HG03108 (cell line): ENCODE data around the gene GDI2.
"Not testable (repeated sequence)": the region's sequence is repeated elsewhere in the genome, so short reads cannot be mapped to it uniquely, and the experiment has no call there.

Experiments
- ATAC-seq: cut with Tn5 transposase; IDR thresholded peaks from one replicate; pipeline ENCODE4 v1.9.1; 2021; ENCODE audit warnings: moderate library complexity; ENCODE audit not compliant: unreplicated experiment

Gene GDI2

GRCh38 chr10:5813341-5814109, at the start of gene GDI2:
Gene GDI2 (minus strand): TSS chr10:5813434. CDS start chr10:5813258, 176 bp downstream.
- peak; percentile 74 for ATAC-seq

DNA sequence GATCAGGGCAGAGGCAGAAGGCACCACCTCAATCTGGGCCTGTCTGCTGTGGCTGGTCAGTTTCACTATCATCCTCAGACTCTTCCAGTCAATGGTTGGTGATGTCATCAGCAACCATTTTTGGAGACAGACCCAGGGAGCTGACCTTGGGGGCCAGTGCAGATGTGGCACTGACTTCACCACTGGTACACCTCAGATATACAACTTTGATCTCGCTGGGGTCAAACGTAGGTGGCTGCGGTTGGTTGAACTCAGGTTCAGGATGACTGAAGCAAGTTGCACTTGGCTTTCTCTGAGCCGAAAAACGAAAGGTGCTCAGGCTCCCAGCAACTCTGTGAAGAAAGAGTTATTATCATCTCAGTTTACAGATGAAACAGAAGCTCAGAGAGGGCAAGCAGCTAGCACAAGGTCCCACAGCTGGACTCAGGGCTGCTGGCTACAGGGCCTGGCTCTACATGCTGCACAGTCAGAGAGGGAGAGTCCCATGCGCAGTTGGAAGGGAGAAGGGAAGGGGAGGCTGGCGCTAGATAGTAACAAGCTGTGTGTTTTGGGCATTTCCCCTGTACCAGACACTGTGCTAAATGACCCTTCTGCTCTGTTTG, 49.2 kb upstream of the GDI2 start:
- ATAC-seq, result peak; percentile 95

DNA sequence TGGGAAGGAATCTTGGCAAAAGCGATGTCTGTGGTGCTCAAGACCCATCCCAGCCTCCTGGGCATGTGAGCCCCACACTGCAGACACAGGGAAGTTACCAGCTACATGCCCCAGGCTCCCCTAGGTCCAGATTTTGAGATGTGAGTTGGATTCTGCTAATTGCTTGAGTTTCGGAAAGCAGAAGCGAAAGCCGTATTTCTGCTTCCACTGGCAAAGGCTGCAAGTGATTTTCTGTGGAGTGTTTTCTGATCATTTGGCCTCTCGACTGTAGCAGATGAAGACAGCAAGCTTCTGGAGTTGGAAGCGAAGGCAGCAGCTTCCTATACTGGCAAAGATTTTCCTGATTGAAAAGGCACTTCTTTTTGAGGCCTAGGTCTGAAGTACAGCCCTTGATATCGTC, 46.8 kb upstream of the GDI2 start:
- no peak for ATAC-seq

GRCh38 chr10:5858811-5859210, 45.6 kb upstream of the GDI2 start:
- ATAC-seq, result no peak

DNA sequence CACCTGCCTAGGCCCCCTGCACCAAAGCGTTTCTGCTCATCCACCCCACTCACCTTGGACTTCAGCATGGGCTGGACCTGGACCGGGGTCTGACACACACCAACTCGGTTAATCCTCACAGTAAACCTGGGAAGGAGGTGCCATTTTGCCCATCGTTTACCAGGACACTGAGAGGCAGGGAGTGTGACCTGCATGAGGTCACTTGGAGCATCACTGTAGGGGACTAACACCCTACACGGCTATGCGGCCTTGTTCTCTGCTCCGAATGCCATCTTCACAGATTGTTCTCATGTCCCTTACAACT, 43.4 kb upstream of the GDI2 start:
- no peak for ATAC-seq

DNA sequence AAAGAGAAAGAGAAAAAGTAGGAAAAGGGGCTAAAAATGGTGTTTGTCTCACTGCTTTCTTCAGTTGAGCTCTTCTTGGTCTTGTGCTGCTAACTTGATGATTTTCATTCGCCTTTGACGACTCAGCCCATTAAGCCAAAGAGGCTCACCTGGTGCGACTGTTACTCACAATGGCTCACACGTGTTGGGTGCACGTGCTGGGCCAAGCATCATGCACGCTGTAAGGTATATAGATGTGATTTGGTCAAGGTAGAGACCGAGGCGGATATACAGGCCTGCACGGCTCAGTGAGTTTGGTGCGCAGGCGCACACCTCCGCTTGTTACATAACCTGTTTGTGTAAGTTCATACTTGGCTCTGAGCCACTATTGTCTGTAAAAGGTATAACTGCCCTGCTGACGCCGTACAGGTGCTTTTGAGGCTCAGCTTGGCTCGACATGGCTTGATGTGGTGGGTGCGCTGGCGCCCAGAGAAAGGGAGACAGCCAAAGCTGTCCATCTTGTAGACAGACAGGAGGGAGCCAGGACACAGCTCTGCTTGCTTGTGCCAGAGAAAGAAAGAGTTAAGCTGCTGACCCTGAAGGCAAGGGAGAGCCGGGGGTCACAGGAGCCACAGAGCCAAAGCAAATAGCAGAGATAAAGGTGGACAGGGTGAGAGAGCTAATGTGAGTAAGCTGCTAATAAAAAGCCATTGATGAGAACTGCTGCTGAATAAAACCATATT, 42.9 kb upstream of the GDI2 start:
- no peak for ATAC-seq

DNA sequence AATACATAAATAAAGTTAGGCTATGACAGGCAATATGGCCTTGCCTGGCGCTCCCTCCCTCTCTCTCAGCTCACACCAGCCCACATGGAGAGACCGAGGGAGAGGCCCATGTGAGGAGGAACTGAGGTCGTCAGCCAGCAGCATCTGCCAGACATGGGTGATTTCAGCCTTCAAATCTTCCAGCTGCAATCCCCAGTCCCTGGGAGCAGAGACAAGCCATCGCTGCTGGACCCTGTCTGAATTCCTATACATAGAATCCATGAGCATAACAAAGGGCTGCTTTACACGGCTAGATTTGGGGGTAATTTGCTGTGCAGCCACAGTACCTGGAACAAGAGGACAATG, 40.9 kb upstream of the GDI2 start:
- no peak for ATAC-seq

DNA sequence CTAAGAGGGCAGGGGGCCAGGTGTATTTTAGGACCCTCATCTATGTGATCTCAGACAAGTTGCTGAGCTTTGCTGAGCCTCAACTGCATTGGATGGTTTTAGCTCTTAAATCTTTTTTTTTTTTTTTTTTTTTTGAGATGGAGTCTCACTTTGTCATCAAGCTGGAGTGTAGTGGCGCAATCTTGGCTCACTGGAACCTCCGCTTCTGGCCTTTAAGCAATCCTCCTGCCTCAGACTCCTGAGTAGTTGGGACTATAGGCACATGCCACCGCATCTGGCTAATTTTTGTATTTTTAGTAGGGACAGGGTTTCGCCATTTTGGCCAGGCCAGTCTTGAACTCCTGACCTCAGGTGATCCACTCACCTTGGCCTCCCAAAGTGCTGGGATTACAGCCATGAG, 33.4 kb upstream of the GDI2 start:
- not testable (repeated sequence) for ATAC-seq

DNA sequence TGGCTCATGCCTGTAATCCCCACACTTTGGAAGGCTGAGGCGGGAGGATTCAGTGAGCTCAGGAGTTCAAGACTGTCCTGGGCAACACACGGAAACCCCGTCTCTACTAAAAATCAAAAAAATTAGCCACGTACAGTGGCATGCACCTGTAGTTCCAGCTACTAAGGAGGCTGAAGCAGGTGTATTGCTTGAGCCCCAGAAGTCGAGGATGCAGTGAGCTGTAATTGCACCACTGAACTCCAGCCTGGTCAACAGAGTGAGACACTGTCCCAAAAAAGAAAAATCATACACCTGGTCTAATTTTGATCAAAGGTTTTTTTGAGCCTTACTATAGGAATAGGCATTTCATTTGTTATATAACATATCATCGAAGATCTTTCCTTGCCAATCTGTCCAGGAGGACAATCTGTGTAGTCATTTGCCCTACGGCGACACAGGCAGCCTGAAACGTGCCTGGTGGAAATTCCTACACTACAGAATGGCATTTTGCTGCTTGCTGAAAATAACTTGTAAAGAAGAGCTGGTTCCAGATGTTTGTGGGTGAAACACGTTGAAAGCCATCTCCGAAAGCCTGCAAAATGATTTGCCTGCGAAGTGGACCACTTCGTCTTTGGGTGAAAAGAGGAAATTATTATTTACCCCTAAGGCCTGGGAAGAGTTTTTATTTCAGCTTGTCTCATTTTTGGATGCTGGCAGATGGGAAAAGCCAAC, 31.3 kb upstream of the GDI2 start:
- ATAC-seq, result no peak

- no peak for ATAC-seq
Observed at GRCh38 chr10:5843686-5844344, 30.6 kb upstream of the GDI2 start.

DNA sequence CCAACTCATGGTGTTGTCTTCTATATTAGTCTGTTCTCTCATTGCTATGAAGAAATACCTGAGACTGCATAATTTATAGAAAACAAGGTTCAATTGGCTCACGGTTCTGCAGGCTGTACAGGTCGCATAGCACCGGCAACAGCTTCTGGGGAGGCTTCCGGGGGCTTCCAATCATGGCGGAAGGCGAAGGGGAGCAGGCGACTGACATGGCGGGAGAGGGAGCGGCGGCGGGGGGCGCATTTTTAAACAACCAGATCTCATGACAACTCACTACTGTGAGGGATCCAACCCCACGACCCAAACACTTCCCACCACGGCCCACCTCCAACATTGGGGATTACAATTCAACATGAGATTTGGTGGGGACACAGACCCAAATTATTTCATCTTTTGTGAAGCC, 28.7 kb upstream of the GDI2 start:
- no peak for ATAC-seq

- ATAC-seq, result peak; percentile 84
Observed at GRCh38 chr10:5840314-5841307, 27.4 kb upstream of the GDI2 start.

GRCh38 chr10:5836181-5836580, 22.9 kb upstream of the GDI2 start:
- ATAC-seq, result not testable (repeated sequence)

- no peak for ATAC-seq
Observed at GRCh38 chr10:5835446-5836095, 22.3 kb upstream of the GDI2 start.

DNA sequence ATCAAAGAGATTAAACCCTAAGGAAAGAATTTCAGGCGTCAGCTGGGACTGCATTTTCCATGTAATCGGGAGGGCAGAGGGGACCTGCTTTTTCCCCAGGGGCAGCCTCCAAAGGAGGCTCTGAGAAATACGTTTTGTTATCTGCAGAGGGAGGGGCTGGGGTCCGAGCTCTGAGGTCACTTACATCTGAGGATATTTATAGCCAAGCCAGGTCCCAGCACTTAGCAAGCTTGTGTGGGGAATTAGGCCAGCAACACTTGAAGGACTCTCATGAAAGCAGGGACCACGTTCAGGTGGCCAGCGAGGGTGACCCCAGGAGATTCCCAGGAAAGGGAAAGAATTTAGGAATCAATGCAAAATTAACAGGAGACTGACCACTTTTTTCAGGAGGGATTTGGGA, 20.6 kb upstream of the GDI2 start:
- ATAC-seq, result no peak

GRCh38 chr10:5832946-5833345, 19.7 kb upstream of the GDI2 start:
- ATAC-seq, result no peak

GRCh38 chr10:5831446-5831782, 18.2 kb upstream of the GDI2 start:
- ATAC-seq, result no peak

GRCh38 chr10:5830629-5831445, 17.6 kb upstream of the GDI2 start:
- no peak for ATAC-seq

GRCh38 chr10:5829267-5829666, 16.0 kb upstream of the GDI2 start:
- ATAC-seq, result no peak
